HG03095 (cell line): ENCODE results near the gene HSPA12B.

Experiments used
- ATAC-seq: cut with Tn5 transposase; IDR thresholded peaks from one replicate; pipeline ENCODE4 v1.9.1; 2021; ENCODE audit warnings: moderate library complexity; ENCODE audit not compliant: unreplicated experiment

HSPA12B gene

DNA sequence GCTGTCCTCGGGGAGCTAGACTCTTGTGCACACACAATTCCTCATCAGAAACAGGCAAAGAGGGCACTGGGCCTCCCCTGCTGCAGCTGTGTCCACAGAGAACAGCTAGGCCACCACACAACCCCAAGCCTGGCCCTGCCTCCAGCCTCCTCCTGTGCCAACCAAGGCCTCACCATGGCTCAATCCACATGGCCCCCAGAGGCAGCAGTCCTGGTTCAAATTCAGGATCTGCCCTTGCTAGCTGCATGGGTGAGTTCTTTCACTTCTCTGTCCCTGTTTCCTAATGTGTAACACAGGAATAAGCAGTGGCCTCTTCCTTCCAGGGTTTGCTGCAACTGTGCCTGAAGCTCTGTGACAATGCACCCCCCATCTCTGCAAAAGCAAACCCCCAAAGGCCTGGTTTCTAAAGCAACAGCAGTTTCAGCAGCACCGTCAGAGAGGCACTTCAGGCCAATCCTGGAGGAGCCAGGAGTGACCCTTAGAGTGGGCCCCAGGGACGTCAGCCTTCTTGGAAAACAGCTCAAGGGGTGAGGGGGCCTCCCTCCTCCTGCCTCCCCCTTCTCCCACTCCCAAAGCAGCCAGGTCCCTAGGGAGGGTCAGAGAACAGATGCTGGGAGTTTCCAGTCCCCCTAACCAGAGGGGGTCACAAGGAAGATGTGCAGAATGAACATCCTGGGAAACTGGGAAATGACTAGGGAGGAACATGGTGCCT, 32.8 kb downstream of the HSPA12B start:
- no peak for ATAC-seq

- ATAC-seq: no peak
Measured at GRCh38 chr20:3766422-3767109, 34.1 kb downstream of the HSPA12B start.

DNA sequence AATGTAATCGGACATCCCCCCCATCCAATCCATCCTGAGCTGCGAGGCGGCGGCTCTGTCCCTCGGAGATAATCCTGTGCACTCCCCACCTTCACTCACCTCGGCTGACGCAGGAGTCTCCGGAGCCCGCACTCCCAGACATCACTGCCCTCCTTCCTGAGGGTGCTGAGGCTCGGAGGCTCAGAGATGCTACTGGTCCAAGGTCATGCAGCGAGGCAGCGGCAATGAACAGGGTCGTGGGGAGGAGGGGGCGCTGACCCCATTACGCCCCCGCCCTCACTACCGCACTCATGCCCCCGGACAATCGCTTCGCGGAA, 34.6 kb downstream of the HSPA12B start:
- no peak for ATAC-seq

DNA sequence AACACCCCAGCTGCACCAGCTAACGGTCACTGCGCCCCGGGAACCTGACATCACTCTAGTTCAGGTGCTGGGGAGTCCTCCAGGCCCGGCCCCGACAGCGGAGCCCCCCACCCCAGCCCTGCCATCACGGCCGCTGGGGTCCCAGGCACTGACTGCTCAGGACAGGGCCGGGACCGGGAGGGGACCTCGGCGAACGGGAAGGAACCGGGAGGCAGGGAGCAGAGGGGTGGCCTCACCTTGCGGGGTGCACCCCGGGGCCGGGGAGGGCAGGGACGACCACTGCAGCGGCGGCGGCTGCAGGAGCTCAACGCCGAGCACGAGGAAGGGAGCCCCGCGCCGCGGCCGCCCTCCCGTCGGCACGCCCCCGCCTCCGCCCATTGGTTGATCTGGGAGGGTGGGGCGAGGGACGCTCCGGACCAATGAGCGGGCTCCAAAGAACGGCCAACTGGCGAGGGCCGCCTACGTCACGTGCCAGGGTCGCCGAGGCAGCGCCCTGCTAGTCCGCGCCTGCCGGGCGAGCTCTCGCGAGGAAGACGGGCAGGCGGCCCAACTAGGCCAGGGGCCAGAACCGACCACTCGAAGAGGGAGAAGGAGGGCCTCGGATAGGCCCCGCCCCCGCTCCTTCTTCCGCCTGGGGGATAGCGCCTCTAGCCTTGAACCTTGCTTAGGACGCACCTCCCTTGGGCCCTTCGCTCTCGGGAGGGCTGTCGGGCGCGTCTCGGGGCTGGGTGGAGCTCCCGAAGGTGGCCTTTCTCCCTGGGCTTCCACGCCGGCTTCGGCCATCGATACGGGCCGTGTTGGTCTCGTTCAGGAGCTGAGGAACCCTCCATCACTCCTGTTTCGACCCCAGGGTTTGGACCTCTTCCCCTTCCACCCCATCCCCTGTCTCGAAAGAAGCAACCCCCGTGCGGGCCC, 35.2 kb downstream of the HSPA12B start, which contains the start of gene ADISSP:
Gene ADISSP, minus strand, starts transcription at position 327 of the 915 bp plus-strand sequence. CDS start 7,653 bp downstream, outside the sequence.
- peak; percentile 91 for ATAC-seq

DNA sequence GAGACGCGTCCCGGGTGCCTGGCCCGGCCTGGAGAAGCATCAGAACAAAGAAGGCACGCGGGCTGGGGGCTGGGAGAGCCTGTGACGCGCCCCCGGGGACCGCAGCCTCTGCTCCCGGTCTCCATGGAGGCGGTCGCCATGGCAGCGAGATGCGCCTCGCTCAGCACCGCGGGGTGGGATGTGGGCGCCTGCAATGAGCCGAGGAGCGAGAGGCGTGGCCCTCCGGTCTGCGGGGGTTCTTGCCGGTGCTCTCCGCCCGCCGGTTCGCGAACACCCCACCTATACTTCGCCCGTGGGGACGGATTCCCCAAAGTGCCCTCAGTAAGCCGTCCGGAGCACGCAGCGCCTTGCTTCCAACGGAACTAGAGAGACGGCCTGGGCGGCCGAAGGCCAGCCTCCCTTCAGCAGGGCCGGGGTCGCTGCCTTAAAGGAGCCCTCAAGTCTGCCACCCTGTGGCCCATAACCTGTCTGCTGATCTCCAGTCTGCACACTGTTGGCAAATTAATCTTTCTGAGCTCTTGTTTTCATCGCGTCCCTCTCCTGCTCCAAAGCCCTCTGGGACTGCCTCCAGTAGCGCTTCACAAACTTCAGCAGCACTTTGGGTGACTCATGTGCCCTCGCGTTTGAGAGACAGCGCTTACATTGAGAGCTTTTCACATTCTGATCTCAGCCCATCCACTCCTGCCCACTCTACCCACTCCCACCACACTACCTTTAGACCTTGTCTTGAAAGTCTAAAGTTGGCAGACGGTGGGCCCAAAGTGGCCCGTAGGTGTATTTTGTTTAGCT, 36.1 kb downstream of the HSPA12B start:
- ATAC-seq: peak; percentile 31

GRCh38 chr20:3771552-3772058, 39.1 kb downstream of the HSPA12B start:
- no peak for ATAC-seq

GRCh38 chr20:3775457-3776108, 43.1 kb downstream of the HSPA12B start:
- no peak for ATAC-seq

- no peak for ATAC-seq
Measured at GRCh38 chr20:3777381-3777715, 44.9 kb downstream of the HSPA12B start.

DNA sequence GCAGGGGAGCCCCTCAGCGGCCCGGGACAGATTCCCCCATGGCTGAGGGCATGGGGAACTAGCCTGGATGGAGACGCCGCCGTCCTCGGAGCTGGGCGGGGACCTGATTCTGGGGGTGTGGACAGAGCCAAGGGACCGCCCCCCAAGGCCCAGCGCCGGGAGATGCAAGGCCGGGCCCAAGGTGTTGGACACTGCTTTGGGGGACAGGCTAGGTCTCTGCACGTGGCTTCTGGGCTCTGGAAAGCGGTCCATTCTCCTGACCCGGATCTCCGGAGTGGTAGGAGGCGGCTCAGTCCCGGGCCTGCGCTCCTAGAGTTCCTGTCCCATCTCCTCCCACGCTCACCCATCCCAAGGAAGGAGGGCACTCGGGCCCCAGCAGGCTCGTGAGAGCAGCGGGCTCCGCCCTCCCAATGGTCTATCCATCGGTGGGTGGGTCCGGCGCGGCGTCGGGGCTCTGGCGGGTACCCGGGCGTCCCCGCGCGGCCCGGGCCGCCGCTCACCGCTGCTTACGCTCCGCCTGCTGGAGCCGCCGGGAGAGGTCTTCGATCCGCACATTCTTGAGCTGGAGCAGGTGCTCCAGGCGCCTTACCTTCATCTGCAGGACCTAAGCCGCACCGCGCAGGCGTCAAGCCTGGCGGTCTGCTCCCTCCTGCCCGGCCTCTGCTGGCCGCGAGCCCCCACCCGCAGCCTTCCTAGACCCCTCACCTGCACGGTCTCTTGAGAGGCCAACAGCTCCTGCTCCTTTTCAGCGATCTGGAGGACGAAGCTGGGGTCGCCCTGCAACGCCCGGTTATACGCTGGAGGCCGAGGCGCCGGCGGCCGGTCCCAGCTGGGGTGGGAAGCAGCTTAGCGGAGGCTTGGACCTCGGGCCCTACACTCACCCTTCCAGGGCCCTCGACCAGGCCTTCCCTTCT, 45.5 kb downstream of the HSPA12B start:
- no peak for ATAC-seq

GRCh38 chr20:3778976-3779375, 46.5 kb downstream of the HSPA12B start:
- ATAC-seq: no peak

GRCh38 chr20:3781153-3781910, 48.8 kb downstream of the HSPA12B start, which contains the start of gene SPEF1:
Gene SPEF1, minus strand, starts transcription at chr20:3781448. Its CDS starts 161 bp downstream, at chr20:3781287.
- peak; percentile 45 for ATAC-seq

- no peak for ATAC-seq
Measured at GRCh38 chr20:3782597-3782996, 50.1 kb downstream of the HSPA12B start.

DNA sequence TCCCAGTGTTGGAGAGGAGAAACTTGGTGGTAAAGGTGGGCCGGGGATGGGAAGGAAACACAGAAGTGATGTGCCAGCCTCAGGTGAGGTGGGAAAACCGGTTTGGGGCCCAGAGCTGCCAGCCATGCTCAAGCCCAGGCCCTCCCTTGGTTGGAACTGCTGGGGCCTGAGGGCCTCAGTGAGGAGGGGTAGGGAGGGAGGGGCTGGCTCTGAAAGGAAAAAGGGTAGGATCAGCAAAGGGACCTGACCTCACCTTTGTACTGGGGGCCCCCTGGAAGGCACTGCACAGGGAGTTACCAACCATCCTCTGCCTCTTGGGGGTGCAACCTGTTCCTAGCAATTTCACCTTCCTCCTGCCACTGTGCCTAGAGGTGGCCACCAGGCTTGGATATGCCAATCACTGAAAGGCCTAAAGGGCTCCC, 50.6 kb downstream of the HSPA12B start:
- no peak for ATAC-seq

- ATAC-seq: no peak
Measured at GRCh38 chr20:3783511-3784195, 51.2 kb downstream of the HSPA12B start.

DNA sequence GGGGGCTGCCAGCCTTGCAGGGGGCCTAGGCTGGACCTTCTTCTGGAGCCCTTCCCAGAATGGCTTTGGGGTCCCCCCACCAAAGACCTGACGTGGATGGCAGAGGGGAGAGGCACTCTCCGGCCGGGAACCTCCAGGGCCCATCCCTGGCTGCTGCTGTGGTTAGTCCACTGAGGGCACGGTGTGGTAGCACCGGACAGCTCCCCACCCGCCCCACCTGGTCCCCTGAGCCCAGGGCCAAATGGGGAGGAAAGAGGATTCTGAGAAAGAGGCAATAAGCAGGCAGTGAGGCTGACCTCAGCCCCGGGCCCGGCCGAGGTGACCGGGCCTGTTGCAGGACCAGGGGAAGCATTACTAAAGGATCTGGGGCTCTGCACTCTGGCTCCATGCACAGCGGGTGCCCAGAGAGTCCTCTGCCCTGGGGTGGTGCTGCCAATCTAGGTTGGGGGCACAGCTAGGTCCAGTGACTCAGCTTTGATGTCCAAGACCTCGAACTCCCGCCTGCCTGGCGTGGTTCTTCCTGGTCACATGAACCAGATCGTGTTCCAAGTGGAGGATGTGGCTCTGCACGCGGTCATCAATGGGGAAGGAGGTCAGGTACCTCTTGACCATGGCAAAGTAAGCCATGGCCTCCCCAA, 51.9 kb downstream of the HSPA12B start:
- ATAC-seq: no peak

DNA sequence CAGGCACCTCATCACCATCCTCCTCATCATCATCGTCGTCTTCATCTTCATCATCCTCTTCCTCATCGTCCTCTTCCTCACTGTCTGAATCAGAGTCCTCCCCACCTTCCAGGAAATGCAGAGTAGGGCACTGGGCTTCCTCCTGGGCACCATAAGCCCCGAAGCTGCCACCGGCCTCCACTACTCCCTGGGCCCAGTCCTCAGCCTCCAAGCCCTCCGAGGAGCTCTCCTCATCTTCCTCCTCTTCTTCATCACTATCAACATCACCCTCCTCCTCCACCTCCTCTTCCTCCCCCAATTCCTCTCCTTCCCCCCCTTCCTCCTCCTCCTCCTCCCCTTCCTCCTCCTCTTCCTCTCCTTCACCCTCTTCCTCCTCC, 52.4 kb downstream of the HSPA12B start:
- ATAC-seq: no peak
